Dedifferentiated amniotic fluid mesenchymal stem cell (primary cell): ENCODE measurements around the gene DEDD.
A peak's percentile ranks its signal among the peaks of the same experiment; 100 is the strongest.

Experiments
- DNase-seq: peaks from one replicate; pipeline ENCODE4 v3.0.0-alpha.2; 2016; ENCODE audit errors: extremely low spot score

The DEDD gene

DNA sequence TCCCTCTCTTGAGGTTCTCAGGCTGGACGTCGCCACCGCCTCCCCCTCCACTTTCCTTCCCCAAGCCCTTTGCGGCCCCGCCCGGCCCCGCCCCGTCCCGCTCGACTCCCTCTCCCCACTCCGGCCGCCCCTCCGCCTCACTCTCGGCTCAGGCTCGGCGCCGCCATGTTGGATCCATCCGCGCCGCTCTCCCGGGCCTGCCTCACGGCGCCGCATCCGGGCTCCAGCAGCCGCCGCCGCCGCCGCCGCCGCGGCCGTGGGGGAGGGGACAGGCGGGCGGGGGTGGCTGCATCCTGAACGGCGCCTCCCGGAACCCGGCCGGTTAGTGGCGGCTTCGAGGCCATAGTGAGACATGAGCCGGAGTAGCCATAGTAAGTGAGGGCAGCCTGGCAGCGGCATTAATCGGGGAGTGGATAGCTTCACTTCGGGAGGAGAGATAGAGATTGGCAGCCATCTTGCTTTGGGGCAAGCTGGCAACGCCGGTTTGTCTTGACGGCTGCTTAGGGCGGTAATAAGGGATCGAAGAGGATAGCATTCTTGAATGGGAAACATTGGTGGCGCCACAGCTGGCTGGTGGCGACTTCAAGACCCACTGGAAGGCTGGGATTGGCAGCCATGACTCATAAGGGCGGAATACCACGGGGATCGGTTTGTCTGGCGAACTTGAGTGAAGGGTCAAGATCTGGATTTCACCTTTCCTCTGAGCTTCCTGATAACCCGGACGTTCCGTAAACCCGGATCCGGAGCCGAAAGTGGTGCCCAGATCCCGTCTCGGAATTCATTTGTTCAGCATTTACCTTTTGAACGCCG, at the start of gene DEDD:
DEDD (minus strand) TSS at position 258 of the 810 bp plus-strand sequence. CDS start 8,205 bp downstream, outside the sequence.
- DNase-seq: peak; percentile 89

DNA sequence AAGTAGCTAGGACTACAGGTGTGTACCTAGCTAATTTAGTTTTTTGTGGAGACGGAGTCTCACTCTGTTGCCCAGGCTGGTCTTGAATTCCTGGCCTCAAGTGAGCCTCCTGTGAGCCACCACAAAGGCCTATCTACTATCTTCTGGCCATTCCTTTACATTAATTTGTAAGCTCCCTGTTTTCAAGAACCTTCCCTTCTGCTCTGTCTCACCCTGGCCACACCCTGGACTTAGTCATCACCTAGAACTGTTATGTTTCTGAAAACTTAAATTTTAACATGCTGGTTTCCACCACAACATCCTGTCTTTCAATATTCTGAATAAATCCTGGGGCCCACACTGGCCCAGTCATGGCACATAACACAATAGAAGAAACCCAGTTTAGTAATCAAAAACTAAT, 49.7 kb upstream of the DEDD start:
- DNase-seq: peak; percentile 42

DNA sequence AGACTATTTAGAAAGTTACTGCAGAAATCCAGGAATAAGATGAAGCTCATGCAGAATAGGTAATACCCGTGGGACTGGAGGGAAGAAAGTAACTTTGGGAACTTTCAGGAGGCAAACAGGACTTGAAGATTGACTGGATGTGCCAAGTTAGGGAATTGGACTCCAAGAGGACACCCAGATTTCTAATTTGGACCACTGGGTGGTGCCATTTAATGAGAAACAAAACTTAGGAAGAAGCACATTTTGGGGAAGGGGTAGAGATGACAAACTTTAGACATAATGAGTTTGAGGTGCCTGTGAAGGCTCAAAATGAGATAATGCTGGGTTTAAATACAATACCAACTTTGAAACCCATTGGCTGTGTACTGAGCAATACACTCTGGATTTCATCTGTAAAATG, 48.2 kb upstream of the DEDD start:
- no peak for DNase-seq

DNA sequence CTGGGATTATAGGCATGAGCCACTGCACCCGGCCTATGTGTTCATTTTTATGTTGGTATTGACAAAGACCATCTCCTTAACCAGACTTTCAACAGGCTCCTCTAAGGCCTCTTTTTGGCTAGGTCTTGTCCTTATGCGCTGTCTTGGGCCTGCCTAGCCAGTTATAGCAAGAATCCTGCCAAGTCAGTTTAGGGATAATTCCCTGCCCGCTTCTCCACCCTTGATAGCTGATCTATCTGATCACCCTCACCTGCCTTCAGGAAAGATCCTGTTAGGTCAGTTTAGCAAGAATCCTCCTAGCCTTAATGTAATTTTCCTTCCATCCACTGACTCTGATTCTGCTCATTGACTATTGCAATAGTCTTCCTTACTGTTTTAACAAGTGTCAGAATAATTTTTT, 47.2 kb upstream of the DEDD start:
- DNase-seq: no peak

- DNase-seq: no peak
These were observed 45.4 kb upstream of the DEDD start for GRCh38 chr1:161177936-161178244.

DNA sequence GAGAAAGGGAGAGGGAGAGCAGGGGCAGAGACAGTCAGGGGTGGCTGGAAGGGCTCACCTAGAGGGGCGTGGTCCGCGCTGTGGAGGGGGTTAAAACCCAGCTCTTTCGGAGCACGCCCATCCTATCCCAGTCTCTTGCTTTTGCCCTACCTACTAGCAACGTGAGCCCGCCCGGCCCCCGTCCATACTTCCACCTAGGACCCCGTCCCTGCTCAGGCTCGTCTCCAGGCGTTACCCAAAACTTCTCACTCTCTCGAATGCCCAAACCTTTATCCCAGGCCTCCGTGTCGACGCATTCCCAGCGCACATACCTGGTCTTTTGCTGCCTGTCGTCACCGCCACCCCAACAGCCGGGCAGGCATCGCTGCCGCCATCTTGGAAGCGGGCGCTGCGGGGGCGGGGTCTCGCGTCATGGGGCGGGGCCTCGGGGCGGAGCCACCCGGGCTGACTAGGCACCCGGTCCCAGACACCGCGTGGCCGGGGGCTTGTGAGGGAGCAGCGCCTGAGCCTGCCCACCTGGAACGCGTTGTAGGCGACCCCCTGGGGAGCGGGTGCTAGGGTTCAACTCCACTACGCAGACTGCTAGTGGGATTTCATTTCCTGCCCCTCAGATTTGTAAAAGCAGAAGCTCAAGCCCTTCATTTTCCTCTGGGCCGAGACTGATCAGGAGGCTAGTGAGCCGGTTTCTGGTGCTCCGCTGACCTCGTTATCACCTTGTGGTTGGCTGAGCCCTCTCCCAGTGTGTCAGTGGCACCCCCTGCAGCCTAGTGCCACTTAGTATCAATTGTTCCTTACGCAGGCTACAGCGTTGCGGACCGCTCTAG, 44.9 kb upstream of the DEDD start, which contains the start of gene B4GALT3:
B4GALT3 (minus strand) TSS at position 396 of the 824 bp plus-strand sequence. CDS start 1,447 bp downstream, outside the sequence.
- peak; percentile 64 for DNase-seq

- DNase-seq: no peak
These were observed 44.1 kb upstream of the DEDD start for GRCh38 chr1:161176468-161177111.

DNA sequence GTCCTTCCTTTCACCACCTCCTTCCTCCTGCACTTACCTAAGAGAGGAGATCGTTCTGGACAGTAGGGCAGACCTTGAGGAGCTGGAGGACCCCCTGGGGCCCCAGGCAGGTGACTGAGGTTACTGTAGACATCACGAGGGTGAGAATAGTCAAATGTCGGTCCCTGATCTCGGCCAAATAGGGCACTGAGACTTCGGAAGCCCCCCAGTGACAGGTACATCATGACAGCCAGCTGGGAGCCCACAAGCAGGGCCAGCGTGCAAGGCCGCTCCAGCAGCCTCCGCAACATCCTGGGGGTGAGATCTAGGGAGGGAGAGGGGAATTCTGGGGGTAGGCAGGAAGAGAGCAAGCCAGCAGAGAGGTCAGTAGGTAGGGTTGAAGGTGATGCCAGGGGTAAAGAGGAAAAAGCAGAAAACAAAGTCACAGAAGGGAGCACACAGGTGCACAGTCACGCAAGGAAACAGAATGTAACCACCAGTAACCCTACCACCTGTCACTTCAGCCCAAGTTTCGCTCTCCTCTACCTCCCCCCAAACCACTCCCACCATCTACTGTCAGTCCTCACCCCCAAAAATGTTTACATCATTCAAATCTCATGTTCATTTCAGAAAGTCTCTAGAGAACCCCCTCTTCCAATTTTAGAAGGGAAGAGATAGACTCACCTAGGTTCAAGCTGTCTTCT, 43.4 kb upstream of the DEDD start:
- no peak for DNase-seq

GRCh38 chr1:161174911-161175310, 42.4 kb upstream of the DEDD start:
- DNase-seq: no peak

DNA sequence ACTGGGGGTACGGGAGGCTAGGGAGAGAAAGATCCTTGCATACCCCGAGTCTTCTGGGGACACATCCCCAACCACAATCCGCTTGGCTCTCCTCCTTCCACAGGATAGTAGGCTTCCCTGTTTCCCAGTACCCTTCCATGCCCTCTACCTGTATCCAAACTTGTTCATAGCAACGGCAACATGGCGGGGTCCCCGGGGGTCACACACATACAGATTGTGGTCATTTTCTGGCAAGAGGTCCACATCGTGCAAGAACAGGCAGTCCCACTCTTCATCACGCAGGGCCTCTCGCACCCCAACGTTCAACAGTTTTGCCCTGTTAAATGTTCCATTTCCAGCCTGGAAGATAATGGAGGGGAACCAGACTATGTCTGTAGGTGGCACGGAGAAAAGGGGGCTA, 41.2 kb upstream of the DEDD start:
- DNase-seq: no peak

GRCh38 chr1:161172776-161173376, 40.4 kb upstream of the DEDD start:
- DNase-seq: peak; percentile 32

DNA sequence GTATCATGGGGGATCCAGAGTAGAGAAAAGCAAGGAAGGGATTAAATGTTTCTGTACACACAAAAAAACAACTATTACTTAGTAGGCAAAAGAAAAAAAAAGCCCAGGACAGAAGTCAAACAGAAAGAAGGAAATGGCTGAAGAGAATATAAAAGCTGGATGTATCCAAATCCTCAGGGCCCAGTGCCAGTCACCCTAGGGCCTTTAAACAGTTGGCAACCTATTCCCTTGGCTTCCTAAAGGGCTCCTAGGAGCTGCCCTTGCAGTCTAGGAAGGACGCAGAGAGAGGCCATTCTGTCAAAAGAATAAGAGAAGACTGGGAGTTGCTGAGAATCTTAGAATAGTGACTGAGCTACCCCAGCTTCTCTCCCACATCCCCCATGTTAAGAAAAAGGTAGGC, 39.9 kb upstream of the DEDD start:
- DNase-seq: no peak

DNA sequence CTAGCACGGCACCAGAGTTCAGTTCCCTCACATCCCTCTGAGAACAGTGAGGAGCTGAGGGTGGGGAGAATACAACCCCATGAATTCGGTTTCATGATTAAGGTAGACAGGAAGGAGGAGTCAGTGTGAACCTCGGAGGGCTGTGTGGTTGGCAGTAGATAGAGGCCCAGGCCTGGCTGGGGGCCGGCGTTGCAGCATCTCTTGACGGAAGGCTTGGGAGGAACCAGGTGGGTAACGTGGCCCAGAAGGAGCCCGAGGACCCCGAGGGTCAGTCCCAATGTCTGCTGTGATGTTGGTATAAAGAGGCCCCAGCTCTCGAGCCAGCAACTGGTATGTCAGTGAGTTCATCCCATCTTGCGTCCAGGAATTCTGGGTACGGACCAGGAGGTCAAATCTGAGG, 39.2 kb upstream of the DEDD start:
- no peak for DNase-seq

GRCh38 chr1:161171191-161171590, 38.7 kb upstream of the DEDD start:
- DNase-seq: no peak

GRCh38 chr1:161168906-161169305, 36.4 kb upstream of the DEDD start:
- DNase-seq: no peak

- DNase-seq: no peak
These were observed 34.4 kb upstream of the DEDD start for GRCh38 chr1:161166669-161167548.

GRCh38 chr1:161165742-161166668, 33.5 kb upstream of the DEDD start, which contains the start of gene PPOX:
Gene PPOX (plus strand): TSS chr1:161166426. CDS start chr1:161166848, 422 bp downstream.
- DNase-seq: peak; percentile 99

GRCh38 chr1:161164901-161165610, 32.6 kb upstream of the DEDD start:
- DNase-seq: no peak

- DNase-seq: no peak
These were observed 31.3 kb upstream of the DEDD start for GRCh38 chr1:161163793-161164192.
